ENCODE results near the gene SLC1A1. TPM values are rescaled to one million over a fixed set of nuclear protein-coding genes. Genes with fewer than 3 reads are reported as not detected.
A peak's percentile ranks its signal among the peaks of the same experiment; 100 is the strongest.
"Not testable (repeated sequence)": the region's sequence is repeated elsewhere in the genome, so short reads cannot be mapped to it uniquely, and the experiment has no call there.

The SLC1A1 gene
- total RNA-seq, 1 experiment from 2014 or later: 0.10 TPM

GRCh38 chr9:4574657-4575243 lies 84.5 kb downstream of the SLC1A1 start:
- no peak for DNase-seq (ENCODE audit: extremely low read depth, low read depth)

DNA sequence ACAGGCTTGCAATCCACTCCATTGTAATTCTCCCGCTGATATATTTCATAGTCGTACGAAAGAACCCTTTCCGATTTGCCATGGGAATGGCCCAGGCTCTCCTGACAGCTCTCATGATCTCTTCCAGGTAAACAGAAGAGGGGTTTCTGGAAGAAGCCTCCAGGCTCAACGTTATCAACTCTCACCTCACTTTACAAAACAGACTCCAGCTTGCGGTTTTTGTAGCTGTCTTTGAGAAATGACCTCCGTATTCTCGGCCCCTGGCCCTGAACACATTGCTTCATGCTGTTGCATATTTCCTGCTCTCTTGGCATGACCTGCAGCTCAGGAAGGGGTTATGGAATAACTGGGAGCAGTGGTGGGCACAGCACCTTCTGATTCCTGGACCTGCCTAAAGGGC lies 85.7 kb downstream of the SLC1A1 start:
- DNase-seq (ENCODE audit: extremely low read depth, low read depth): no peak

DNA sequence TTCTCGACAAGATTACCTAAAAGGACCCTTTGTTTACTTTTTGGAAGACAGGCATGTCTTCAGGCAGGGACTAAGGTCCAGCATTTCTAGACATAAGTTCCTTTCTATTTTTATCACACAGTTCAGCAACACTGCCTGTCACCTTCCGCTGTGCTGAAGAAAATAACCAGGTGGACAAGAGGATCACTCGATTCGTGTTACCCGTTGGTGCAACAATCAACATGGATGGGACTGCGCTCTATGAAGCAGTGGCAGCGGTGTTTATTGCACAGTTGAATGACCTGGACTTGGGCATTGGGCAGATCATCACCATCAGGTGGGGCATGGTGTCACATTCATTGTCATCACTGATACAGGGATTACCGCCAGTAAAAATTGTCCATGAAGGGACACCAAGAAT lies 86.2 kb downstream of the SLC1A1 start:
- DNase-seq (ENCODE audit: extremely low read depth, low read depth): no peak

DNA sequence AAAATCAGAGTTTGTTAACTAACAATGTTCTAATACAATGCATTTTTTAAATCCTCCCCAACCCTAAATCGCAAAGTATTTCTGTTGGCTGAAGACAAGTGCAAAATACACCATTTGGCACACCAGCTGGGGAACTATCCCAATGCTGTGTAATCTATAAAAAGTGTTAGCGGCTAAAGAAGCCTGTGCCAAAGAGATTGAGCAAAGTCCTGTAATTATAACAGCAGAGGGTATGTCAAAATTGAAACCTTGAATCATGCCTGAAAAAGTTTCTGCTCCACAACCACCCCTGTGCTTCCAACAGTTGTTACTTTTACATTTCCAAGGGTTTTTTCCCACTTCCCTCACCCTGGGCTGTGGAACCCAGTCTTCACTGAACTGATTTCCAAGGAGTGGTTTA lies 88.7 kb downstream of the SLC1A1 start:
- no peak for DNase-seq (ENCODE audit: extremely low read depth, low read depth)

GRCh38 chr9:4581035-4581760 lies 90.9 kb downstream of the SLC1A1 start:
- no peak for DNase-seq (ENCODE audit: extremely low read depth, low read depth)

GRCh38 chr9:4581861-4582565 lies 91.7 kb downstream of the SLC1A1 start:
- DNase-seq (ENCODE audit: extremely low read depth, low read depth): no peak

GRCh38 chr9:4583001-4583400 lies 92.7 kb downstream of the SLC1A1 start:
- DNase-seq (ENCODE audit: extremely low read depth, low read depth): no peak

- no peak for DNase-seq (ENCODE audit: extremely low read depth, low read depth)
Observed at GRCh38 chr9:4584636-4585035, 94.4 kb downstream of the SLC1A1 start.

- DNase-seq (ENCODE audit: extremely low read depth, low read depth): no peak
Observed at GRCh38 chr9:4585135-4585534, 94.9 kb downstream of the SLC1A1 start.

- no peak for DNase-seq (ENCODE audit: extremely low read depth, low read depth)
Observed at GRCh38 chr9:4588721-4589120, 98.5 kb downstream of the SLC1A1 start.

DNA sequence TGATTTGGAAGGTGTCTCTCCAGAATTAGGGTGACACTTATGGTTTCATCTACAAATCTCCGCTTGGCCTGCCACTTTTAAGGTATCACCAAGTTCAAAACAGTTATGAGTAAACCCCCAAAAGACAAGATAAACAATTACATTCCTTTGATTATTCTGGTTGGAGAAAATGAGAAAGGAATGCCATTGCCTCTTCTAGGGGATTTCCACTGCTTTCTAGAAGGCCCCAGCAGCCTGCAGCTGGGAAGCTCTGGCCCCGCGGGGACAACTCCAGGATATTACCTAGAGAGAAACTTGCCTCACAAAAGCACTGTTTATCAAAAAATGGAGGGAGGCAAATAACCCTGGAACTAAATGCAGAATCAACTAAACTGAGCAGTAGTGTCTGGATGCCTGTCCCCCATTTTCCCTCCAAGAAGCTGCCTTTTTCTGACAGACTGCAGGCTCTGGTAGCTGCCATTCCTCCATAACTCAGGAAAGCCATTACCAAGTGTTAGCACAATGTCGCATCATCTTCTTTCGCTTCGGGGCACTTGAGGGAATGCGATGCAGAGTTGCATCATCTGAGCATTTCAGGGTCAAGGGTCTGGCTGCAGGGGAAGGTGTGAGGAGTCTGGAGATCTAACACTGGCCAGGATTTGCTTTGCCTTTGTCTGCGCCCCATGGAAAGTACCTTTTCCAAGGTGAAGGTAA lies 100.3 kb downstream of the SLC1A1 start:
- no peak for DNase-seq (ENCODE audit: extremely low read depth, low read depth)

DNA sequence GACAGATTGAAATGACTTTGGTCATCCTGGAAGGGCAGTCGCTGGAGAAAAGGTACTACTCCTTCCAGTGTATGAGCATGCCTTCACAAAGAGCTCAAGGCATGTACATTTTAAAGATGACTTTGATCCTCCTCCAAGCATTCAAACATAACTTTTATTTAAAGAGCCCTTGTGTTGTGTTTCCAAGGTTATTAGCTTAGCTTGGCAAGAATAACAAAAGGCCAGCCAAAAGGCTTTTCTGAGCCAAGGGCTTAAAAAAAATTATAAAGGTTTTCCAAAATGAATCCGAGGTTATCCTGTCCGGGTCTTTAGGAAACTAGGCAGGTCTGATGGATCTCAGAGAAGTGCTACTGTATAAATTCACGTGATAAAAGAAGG lies 100.8 kb downstream of the SLC1A1 start:
- no peak for DNase-seq (ENCODE audit: extremely low read depth, low read depth)

- no peak for DNase-seq (ENCODE audit: extremely low read depth, low read depth)
Observed at GRCh38 chr9:4592295-4592694, 102.0 kb downstream of the SLC1A1 start.

DNA sequence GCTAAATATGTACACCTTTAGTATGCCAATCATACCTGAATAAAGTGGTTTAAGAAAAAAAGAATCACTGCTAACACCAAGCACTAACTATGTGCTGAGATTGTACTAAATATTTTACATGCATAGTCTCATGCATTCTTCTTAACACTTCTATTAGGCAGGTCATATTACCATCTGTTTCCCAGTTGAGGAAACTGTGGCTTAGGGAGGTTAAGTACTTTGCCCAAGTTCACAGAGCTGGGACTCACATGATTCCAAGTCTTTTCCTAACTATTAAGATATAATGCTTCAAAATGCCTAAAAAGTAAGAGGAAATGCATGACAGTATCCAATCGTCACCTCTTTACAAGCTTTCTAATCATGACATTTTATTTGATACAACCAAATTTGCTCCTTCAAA lies 102.6 kb downstream of the SLC1A1 start:
- DNase-seq (ENCODE audit: extremely low read depth, low read depth): no peak

DNA sequence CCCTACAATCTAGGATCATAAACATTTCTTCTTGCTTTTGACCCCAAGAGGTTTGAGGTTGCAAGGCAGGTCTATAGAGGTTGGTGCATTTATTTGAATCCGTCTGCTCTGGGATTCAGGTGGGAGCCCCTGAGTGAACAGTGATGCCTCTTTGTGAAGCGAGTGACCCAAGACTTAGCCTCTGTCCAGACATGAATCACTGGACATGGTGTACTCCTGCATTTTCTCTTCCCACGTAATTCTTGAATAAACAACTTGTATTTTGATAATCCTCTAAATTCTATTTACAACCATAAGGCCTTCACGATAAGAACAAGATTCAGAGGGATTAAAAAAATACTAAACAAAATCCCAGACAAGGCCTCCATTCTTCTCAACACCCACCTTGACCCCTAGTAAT lies 104.3 kb downstream of the SLC1A1 start:
- no peak for DNase-seq (ENCODE audit: extremely low read depth, low read depth)

DNA sequence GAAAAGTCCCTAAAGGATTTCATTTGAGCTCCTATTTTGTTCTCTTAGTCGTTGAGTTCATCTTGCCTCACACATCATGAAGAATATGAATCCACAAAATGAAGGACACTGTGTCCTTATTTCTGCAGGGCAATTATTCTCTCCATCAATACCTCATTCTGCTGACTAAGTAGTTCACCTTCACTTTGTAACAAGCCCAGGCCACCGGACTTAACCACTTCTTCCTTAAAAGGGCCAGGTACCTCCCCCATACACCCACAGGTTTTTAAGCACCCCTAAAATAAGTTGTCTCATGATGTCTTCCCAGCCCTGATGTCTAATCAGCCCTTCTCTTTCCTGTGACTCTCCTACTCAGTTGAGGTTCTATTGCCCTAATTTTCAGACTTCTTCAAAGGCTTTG lies 104.7 kb downstream of the SLC1A1 start:
- no peak for DNase-seq (ENCODE audit: extremely low read depth, low read depth)

GRCh38 chr9:4596165-4596922 lies 106.1 kb downstream of the SLC1A1 start:
- DNase-seq (ENCODE audit: extremely low read depth, low read depth): no peak

- no peak for DNase-seq (ENCODE audit: extremely low read depth, low read depth)
Observed at GRCh38 chr9:4600368-4600767, 110.1 kb downstream of the SLC1A1 start.

GRCh38 chr9:4603830-4604229 lies 113.6 kb downstream of the SLC1A1 start:
- DNase-seq (ENCODE audit: extremely low read depth, low read depth): no peak

DNA sequence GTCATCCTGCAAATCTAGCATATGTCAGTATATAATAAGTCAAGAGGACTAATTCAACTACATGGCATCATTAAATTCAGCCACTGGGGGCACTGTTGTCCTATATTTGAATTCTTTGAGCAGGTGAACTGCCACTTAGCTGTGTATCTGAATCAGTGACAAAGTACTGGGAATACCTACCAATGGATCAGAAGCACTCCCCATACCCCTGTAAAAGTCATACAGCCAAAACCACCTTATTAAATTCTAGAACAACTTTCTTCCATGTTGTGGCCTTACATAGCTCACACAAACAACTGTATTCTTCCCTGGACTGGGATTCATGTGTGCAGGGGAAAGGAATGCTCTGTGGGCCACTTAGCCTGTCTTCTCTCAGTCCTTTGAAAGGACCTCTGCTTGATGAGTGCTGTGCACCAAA lies 114.4 kb downstream of the SLC1A1 start:
- peak; percentile 69 for DNase-seq (ENCODE audit: extremely low read depth, low read depth)

- DNase-seq (ENCODE audit: extremely low read depth, low read depth): not testable (repeated sequence)
Observed at GRCh38 chr9:4606033-4606432, 115.8 kb downstream of the SLC1A1 start.
